SIG-M5 treated with dmso at 0.1 percent for 504 hours (cell line): ENCODE measurements around the gene ANKH.

Source experiments
- DNase-seq: peaks from one replicate; lab custom pipeline; 2025; ENCODE audit not compliant: unreplicated experiment; lab: John Stamatoyannopoulos, UW

The ANKH gene

DNA sequence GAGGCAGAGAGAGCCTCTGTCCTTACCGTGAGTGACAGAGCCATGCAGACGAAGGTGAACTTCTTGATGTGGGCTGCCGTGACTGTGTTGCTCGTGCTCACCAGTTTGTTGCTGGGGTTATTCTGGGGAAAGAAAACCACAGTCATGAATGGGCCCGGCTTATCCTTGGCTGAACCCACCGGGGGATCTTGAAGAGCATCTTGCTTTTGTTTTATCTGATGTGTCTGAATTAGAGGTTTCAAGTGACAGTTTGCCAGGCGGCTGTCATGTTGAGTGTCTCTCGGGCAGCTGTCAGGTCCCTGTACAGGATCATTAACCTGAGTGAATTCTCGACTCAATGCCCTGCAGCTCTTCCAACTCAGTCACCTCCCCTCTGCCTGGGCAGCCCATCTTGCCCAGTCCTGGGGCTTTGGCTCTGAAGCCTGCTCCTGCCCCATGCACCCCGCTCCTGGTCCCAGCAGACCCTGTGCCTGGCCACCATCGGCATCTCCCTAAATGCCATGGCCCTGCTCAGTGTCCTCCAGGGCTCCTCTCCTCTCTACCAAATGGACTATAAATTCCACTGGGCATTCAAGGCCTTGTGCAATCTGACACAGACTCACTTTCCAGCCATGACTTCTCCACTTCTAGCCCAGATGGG is 129.7 kb downstream of the ANKH start:
- no peak for DNase-seq

DNA sequence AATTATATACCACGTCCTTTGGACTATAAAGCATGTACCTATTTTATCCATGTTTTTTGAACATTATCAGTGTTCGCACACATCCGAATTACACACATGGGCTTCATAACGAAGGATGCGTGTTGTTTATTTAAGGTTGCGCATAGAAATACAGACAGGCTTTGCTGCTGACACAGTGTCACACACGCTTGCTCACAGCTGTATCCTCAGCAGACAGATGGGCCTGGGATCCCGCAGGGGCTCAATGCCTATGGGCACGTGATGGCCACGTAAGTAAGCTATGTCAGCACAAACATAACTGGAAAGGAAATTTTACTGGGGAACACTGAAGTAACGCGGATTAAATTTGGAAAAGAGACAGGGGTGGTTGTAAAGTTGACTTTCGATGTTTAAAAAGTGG is 130.4 kb downstream of the ANKH start:
- DNase-seq = no peak

DNA sequence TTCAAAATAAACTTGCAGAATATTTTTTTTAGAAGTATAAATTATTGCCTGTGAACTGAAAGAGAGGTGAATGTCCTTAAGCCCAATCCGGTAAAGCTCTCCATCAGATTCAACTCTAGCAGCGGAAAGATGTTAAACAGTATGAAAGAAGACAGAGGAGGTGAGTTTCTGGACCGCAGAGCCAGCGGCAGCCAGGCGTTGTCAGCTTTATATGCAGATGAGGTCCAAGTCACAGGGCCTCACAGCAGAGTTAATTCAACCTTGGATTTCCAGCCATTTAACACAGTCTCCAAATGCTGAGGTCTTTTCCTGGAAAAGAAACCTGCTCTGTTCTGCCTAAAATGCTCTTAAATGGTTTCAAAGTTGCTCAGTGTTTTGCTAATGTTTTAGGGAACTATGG is 131.6 kb downstream of the ANKH start:
- no peak for DNase-seq

DNA sequence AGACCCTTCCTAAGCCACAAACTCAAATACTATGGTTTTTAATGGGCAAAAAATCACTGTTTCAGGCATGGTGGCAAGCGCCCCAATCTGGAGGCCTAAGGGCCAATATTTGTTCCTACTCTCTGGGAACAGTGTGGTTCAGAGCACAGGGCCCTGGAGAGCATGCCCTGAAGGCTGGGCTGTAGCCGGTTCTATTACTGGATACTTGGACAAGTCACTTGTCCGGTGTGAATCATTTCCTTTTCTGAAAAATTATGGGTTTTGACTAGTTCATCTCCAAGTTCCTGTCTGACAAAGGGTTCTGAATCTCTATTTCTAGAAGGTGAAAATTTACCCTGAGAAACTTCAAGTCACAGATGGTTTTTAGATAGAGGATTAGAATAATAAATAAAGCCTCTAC is 132.0 kb downstream of the ANKH start:
- no peak for DNase-seq

DNA sequence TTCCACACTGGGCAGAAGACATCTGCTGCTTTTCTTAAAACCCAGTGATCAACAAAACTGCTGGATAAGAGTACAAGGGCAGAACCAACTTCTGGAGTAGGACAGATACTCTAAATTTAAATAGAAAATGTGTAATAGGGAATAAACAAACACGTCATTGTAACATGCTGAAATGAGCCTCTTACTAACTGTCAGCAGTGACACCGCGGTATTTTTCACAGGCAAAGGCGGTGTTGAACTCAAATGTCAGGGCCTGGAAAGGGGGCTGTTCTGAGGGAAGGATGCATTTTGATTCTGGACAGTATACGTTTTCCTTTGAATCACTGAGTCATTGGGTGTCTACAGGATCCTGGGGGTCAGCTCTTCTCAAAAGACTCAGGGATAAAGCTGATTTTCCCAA is 133.5 kb downstream of the ANKH start:
- no peak for DNase-seq

DNA sequence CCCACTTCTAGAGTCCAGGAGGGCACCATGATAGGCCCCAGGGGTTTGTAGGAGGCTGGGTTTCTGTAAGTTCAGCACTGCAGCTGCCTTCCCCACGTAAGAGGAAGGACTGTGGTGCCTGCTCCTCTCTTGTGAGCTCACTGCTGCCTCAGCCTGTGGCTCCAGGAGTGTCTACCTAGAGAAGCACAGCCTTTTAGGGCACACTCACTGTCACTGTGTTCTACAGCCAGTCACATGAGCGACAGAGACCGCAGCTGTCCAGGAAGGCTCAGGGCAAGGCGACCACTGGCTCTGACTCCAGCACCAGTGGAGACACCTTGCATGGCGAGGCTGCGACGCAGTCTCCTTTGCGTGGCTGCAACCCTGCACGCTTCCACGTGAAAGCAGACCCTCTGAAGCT is 134.3 kb downstream of the ANKH start:
- no peak for DNase-seq

DNA sequence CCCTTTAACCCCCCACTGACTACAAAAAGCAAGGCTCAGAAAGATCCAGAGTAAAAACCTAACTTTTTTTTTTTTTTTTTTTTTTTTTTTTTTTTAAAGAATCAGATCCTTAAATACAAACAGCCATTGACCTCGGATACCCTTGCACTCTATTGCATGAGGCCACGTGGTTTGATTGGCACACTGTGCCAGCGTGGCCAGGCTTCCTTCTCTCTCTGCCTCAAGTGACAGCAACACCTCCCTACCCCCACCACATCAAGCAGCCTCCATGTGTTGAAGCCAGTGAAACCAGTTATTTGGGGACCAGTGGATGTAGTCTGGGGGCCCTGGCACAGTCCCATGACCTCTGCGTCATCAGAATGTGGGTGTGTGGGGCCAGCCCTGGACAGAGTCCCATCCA is 135.6 kb downstream of the ANKH start:
- DNase-seq = no peak

DNA sequence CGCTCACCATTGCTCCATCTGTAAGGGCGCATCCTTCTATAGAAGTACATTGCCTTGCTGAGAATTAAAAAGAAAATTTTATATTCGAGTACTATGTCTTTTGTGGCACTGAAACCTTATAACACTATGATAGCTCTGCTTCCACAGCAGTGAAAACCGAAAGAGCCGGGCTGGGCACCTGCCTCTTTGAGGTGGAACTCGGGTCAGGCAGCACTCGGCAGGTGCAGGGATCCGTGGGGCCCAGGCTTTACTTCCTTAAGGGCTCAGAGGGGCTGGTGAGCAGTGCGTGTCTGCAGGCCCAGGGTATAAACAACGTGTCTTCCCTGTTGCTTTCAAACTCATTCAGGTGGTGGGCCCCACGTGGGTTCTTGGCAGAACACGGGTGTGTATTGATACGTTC is 137.2 kb downstream of the ANKH start:
- no peak for DNase-seq

DNA sequence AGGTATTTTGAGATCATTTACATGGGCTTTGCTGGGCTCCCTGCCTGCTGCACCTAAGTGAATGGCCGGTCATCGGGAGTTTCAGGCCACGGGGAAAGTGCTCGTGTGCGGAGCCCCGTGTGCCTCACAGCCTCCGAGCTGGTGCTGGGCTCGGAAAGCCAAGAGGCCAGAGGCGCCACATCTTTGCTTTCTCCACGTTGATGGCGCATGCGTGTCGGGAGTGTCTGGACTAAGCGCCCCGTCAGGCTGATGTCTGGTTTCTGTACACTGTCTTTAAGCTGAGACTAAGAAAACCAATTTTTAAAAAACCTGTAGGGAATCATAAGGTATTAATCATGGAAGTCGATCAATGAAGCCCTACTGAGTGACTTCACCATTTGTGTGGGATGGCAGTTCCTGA is 137.9 kb downstream of the ANKH start:
- no peak for DNase-seq

DNA sequence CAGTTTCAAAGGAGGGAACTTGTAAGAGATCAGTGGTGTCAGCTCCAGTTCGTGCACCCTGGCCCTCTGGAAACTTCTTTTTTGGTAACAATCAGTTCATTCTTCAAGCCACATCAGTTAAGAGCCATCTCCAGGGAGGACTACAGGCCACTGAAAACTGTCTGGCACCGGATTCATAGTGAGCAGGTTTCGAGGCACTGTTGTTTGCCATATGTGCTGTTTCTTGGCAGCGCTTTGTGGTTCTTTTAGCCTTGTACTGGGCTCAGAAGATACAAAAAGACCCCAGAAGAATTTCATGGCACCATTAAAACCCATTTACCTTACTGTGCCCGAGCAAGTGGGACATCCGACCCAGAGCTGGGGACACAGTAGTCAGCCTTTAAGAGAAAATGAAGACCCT is 138.6 kb downstream of the ANKH start:
- DNase-seq = no peak

DNA sequence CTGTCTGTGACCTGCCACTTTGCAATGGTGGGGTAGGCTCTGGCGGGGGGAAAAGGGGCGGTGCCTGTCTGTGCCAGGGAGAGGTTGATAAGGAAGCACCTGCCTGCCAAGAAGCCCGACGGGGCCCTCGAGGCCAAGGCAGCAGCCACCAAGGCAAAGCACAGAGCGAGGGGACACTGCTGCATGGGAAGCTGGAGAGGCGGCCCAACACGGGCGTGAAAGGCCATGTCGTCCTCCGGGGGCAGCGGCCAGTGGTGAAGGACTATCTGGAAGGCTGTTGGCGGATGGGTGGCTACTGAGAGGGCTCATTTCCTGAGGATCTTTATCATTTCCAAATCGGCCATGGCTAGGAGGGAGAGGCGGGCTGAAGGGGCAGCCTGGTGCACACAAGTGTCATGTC is 140.7 kb downstream of the ANKH start:
- no peak for DNase-seq

DNA sequence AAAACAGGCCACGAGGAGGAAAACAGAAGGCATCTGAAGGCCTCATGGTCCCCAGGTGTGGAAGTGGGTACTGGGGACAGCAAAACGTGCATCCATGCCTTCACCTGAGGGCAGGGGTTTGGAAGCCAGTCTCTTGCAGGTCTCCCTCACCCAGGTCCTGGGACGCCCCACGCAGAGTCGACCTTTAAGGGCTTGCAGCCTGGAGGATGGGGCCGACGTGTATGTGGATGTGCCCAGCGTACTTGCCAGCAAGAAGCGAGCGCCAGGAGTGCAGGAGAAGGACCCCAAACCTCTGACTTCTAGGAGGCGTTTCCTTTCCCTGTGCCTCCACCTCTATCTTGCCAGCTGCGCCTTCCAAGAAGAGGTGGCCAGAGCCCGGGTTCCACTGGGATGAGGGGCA is 141.1 kb downstream of the ANKH start:
- DNase-seq = no peak

DNA sequence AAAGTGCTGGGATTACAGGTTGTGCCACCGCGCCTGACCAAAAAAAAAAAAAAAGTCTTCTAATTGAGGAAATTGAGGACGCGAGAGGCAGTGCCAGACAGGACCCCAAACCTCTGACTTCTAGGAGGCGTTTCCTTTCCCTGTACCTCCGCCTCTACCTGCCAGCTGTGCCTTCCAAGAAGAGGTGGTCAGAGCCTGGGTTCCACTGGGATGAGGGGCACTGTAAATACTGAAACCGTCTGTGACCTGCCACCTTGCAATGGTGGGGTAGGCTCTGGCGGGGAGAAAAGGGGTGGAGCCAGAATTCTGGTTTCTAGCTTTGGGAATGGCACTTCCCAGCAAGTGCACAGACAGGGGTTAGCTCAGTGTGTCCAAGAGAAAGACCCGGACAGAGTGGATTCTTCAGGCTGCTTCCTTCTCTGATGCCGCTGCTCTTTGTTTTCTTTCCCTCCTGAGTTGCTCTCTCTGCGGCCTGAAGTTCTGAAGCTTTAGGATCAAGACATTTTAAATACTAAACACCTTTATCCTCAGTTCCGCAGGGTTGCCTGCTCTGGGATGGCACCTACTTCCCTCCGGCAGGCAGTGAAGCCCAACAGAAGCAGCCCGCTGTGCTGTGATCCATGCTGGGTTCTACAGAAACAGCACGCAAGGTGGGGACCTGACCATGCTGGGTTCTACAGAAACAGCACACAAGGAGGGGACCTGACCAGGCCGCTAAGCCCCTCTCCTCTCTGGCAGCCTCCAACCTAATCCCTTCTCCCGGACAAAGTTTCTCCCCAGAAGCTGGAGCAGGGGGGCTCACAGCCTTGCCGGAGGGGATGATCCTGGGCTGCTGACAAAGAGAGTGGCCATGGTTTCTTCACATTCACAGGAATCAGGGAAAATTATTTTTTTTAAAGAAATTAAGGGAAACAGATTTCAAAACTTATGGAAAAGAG is 141.9 kb downstream of the ANKH start:
- DNase-seq = no peak

DNA sequence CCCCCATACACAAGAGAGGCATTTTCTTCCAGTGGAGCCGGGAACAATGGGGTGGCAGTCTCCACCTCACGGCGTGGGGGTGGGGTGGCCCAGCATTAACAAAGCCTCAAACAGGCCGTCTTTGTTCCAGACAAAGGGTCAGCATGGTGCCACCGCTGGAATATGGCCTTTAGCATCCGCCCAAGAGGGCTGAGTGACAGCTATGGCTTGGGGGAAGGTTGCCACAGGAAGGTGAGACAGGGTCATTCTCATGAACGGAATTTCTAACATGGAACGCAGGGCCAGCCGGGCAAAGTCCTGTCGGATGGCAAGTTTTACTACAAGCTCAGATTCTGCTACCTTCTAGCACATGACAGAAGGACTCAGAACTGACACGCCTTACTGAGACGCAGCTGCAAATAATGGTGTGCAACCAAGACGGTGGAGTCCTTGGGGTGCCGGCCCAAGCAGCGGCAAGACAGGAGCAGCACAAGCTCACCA is 143.1 kb downstream of the ANKH start:
- no peak for DNase-seq

DNA sequence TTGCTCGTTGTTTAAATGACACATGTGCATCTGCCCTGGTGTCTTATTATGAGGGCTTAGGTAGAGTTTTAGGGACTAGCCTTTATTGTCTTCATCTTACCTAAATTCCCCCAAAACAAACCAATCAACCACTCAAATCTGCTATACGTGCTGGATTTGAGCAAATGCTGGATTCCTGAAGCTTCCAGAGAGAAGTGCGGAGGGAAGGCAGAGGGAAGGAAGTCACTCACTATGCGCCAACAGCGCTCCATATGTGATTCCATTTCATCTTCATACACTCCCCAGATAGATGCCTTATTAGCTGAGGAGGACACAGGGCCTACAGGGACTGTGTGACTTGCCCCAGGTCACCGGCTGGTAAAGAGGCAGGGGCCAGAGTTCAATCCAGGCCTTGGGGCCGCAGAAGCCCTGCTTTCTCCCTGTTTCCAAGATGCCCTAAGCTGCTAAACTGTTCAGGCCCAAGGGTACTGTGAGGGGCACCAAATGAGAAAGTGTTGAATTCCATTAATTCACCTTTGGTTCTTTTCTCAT is 143.6 kb downstream of the ANKH start:
- no peak for DNase-seq

DNA sequence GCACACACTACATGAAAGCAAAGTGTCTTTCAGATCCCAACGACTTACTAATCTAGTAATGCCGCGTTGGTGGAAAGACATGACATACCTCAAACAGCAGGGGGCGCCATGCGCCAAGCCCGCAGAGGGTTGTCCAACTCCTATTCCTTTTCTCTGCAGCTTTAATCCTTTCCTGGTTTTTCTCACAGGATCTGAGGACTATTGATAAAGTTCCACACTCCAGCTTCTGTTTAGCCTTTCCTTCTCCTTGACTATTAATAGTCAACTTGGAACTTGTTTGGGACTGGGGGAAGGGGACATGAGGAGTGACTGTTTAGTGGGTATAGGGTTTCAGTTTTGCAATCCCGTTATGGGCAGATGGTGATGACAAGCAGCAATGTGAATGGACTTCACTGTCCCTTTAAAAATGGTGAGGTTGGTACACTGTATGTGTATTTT is 144.1 kb downstream of the ANKH start:
- peak; percentile 54 for DNase-seq

DNA sequence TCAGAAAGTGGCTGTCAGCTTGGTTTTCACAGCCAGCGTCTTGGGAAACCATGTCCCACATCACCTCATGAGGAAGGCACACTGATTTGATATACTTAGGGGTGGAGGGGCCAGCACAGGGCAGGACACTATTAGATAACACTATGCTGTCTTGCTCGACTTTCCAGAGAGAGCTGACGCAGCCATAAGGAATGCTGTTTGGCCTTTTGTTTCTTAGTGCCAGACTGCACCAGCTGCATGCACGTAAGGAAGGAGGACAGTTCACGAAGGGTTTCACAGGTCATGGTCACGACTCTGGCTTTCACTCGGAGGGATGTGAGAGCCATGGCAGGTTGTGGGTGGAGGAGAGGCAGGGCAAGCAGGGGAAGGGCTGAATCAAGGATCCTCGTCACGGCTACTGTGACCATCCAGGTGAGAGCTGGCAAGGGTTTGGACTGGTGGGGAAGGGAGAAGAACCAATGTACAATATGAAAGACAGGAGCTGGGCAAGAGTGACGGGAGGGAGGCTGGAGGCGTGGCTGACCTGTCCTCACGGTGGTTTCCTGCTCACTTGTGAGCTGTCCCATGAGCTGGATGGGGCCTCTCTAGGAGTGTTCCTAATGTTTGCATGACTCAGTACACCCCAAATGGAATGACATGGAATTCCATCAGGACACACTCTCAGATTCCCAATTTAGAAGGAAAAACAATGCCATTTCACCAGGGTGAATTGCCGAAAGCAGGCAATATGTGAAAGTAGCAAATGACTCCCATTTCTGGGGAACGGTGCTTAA is 145.3 kb downstream of the ANKH start:
- DNase-seq = no peak

DNA sequence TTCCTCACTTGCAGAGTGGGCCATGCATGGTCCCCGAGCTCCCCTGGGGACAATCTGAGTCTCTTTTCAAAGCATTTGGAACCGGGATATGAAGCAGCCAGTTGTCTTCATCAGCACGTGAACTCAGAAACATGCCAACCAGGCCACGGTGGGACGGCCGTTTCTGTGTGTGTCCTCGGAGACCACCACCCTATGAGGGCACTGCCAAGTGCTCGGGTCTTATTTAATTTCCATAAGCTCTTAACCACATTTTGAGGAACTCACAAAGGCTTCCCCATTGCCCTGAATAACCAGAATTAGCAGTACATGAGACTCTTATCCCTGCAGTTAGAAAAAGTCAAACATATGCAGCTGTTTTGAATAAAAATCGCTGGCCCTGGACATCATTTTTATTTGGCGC is 146.9 kb downstream of the ANKH start:
- peak; percentile 39 for DNase-seq

DNA sequence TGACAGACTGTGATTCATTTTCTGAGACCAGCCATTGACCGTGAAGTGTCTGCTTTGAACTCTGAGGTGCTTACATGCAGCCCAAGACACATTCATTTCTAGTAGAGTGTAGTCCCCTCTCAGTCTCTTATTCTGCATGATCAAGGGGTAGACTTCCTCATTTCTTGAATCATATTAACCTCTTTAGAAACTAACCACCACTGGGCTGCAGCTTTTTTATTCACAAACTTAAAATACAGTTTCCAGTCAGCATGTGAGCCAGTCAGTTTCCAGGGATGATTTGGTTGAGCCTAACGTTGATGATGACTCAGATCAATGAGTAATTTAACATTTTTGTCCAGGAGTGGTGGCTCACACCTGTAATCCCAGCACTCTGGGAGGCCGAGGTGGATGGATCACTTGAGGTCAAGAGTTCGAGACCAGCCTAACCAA is 147.9 kb downstream of the ANKH start:
- DNase-seq = peak; percentile 27

DNA sequence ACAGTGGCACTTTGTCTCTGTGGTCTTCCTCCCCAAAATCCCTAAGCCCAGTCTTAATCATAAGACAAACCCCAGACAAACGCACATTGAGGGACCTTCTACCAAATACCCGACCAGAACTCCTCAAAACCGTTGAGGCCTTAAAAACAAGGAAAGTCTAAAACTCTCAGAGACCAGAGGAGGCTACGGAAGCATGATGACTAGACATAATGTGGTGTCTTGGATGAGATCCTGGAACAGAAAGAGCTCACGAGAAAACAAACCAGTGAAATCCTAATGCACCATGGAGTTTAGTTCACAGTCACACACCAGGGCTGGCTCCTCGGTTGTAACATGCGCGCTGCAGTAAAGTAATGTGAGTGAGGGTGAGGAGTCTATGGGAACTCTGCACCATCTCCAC is 148.7 kb downstream of the ANKH start:
- DNase-seq = no peak

DNA sequence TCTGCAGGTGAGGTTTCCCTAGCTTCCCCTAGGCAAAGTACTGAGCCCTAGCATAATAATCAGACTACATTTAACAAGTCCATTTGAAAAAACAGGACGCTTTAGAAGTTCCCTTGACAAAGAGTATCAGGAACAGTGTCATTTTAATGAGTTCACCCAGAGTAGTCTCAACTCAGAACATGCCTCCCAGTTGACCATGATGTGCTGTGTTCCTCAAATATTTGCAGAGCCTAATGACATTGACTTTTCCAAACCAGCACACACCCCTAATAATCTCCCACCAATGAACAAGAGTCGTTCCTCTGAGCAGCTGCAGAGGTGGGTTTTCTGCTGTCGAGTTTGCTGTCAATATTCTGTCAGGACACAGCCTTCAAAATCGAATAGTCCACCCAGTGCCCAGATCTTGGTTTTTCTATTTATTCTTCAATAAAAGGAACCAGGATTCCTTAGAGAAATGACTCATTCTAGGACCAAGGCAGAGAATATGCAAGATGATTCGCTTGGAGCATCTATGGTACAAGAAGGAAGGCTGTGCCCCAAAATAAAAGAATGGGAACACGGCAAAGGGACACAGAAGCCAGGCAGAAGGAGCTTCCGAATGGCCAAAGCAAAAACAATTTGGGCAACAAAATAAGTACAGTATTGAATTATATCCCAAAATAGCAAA is 149.5 kb downstream of the ANKH start:
- no peak for DNase-seq
